GM12875 (cell line): Measurements from ENCODE around the gene AIRE.
"Not testable (repeated sequence)": the region's sequence is repeated elsewhere in the genome, so short reads cannot be mapped to it uniquely, and the experiment has no call there.

Source experiments
- H3K4me3 ChIP-seq: one replicate; pipeline ENCODE4 v1.5.1; 2011; ENCODE audit warnings: low read depth, low read length, control low read depth
- TF ChIP-seq, protein P1 (sequence below): IDR thresholded peaks from 2 replicates; pipeline ENCODE4 v1.5.1; 2011; ENCODE audit warnings: low read depth, mild to moderate bottlenecking, control low read depth, inconsistent platforms, low read length, moderate library complexity, borderline replicate concordance; ENCODE audit not compliant: insufficient read depth

The AIRE gene

DNA sequence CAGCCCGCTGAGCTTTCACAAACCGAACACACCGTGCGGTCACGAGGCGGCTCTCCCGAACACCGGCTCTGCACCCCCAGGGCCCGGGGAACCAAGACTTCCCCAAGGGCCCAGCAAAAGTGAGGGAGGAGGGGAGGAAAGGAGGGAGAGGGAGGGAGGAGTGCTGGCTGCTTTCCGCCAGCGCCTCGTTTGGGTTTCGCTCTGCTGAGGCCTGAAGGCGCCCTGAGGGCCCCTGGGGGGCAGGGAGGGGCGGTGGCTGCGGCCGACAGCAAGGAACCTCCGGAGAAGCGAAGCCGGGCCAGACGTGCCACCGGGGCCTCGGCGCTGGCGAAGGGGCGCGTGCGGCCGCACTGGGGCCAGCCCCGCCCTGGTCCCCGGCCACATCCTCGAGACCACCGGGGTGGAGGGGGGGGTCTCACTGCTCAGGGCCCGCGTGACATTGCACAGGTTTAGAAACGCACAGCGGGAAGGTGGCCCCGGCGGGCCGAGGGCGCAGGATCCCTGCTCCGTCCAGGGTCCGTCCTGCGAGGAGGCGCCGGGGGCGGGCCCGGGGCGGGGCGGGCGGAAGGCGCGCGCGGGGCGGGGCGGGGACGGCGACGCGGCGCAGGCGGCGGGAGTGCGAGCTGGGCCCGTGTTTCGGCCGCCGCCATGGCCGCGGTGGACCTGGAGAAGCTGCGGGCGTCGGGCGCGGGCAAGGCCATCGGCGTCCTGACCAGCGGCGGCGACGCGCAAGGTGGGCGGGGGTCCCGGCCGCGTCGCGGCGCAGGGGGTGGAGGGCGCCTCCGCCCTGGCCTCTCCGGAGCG, 14.0 kb downstream of the AIRE start, which contains the start of gene PFKL:
TSS of gene PFKL (plus strand) at position 596 of the 804 bp plus-strand sequence. CDS start at position 649, 53 bp downstream.
- TF ChIP-seq, protein P1, sequence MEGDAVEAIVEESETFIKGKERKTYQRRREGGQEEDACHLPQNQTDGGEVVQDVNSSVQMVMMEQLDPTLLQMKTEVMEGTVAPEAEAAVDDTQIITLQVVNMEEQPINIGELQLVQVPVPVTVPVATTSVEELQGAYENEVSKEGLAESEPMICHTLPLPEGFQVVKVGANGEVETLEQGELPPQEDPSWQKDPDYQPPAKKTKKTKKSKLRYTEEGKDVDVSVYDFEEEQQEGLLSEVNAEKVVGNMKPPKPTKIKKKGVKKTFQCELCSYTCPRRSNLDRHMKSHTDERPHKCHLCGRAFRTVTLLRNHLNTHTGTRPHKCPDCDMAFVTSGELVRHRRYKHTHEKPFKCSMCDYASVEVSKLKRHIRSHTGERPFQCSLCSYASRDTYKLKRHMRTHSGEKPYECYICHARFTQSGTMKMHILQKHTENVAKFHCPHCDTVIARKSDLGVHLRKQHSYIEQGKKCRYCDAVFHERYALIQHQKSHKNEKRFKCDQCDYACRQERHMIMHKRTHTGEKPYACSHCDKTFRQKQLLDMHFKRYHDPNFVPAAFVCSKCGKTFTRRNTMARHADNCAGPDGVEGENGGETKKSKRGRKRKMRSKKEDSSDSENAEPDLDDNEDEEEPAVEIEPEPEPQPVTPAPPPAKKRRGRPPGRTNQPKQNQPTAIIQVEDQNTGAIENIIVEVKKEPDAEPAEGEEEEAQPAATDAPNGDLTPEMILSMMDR = no peak
- peak within 1 kb of the TSS; percentile 88 for H3K4me3 ChIP-seq

DNA sequence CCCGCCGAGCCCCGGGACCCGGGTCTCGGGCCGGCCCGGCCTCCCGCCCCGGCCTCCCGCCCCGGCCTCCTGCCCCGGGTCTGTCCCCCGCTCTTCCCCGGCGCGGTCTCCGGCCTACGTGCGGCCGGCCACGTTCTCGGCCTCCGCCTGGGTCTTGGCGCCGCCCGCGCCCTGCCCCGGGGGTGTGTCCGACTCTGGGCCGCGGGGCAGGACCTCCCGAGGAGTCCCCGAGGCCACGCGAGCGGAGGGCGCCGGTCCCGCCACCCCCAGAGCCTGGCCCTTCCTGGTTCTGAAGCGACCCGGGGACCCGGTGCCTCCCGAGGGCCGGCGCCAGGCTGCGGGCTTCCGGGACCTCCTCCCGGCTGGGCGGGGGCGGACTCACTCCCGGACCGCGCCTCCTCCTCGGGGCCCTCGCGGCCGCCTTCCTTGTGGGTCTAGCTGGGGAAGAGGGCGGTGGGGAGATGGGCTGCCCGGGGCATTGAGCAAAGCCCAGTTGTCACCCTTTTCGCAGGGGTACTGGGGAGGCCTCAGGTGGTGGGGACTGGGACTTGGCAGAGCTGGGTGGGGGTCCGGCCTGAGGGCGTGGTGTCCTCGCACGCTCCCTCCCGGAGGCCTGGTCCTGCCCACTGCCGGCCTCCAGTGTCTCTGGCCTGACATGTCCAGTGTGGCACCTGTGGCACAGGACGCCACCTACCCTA, 14.7 kb downstream of the AIRE start:
- TF ChIP-seq, protein P1 = no peak
- peak overlapping the region; percentile 88 for H3K4me3 ChIP-seq

DNA sequence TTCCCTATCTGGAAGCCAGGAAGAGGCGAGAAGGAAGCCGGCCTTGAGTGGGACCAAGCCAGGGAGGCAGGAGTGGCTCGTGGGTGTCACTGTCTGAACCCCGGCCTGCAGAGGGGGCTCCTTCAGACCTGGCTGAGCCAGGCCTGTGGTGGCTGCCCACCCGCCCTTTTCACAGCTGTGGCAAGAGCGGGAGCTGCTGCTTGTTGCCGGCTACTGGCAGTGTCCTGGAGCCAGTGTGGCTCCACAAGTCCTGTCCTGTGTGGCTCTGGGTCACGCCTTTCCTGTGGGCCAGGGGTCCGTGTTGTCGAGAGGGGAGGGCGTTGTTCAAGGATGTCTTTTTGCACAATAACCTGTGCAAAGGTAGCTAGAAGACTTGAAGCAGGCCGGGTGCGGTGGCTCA, 15.5 kb downstream of the AIRE start:
- peak overlapping the region; percentile 88 for H3K4me3 ChIP-seq
- TF ChIP-seq, protein P1 = no peak

DNA sequence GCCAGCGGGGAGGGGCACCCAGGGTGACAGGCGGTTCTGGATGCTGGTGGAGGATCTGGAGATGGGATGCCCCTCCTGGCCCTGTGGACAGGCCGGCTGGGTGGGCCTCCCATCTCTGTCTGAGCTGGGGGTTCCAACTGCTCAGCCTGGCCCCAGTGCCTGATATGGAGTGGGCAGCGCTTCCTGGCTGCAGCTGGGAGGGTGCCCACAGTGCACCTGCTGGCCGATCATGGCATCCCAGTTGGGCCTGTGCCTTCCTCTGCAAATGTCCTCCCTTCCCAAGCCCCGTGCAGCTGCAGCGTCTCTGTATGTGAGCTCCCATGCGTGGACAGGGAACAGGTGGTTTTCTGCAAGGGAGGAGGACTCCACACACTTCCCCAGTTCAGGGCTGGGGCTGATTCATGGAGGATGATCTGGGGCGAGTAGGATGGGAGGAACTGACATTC, 16.3 kb downstream of the AIRE start:
- TF ChIP-seq, protein P1 = no peak
- peak overlapping the region; percentile 28 for H3K4me3 ChIP-seq

DNA sequence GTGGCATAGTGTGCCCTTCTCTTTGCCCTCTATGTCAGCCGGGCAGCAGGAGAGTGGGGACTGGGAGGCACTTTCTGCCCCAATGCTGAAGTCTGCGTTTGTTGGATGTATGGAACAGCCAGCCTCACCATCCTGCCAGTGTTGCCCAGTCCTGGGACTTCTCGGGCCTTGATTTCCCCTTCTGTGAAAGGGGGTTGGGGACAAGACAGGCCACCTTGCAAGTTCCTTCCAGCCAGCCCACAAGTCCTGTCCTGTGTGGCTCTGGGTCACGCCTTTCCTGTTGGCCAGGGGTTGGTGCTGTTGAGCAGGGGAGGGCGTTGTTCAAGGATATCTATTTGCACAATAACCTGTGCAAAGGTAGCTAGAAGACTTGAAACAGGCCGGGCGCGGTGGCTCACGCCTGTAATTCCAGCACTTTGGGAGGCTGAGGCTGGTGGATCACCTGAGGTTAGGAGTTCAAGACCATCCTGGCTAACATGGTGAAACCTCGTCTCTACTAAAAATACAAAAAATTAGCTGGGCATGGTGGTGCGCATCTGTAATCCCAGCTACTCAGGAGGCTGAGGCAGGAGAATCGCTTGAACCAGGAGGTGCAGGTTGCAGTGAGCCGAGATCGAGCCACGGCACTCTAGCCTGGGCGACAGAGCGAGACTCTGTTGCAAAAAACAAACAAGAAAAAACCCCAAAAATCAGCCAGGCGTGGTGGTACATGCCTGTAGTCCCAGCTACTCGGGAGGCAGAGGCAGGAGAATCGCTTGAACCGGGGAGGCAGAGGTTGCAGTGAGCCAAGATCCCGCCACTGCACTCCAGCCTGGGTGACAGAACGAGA, 17.1 kb downstream of the AIRE start:
- TF ChIP-seq, protein P1 = peak; percentile 43; the same call in 1 of the 2 replicates
- H3K4me3 ChIP-seq = not testable (repeated sequence)

DNA sequence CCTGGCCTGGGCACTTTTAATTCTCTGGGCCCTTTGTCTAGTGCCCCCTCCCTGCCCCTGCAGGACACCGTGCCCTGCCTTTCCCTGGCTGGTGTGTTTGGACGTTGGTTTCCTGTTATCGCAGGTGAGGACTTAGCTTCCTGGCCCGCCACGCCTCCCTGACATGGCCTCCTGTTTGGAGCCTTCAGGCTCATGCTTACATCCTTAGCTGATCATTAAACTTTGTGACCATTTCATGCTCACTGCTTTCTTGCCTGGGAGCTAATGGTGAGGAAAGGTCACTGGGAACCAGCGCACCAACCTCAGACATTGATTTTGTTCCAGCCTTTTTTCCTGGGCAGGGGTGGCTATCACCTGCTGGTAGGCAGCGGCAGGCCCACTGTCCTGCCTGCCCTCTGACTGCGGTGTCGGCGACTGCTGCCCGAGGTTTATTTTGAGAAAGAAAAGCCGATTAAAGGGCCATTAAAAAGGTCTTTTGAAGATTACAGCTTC, 17.9 kb downstream of the AIRE start:
- TF ChIP-seq, protein P1 = no peak
- no peak overlapping the region for H3K4me3 ChIP-seq
